Effector memory CD8-positive, alpha-beta T cell (primary cell): ENCODE measurements around the gene FN1.

Experiments
- ATAC-seq: fragments of 150-1000 bp; cut with Tn5 transposase; replicated peaks from 2 replicates; pipeline ENCODE4 v1.10.0; 2021; ENCODE audit warnings: mild to moderate bottlenecking, moderate library complexity
- DNase-seq, 3 experiments: peaks; one replicate each; pipeline ENCODE4 v3.0.0; 2021
- H3K27ac Mint-ChIP-seq, 2 donors: one replicate each; pipeline ENCODE4 v1.8.0; 2022; ENCODE audit warnings: mild to moderate bottlenecking in 2 of 2, mixed read lengths in 2 of 2, moderate library complexity in 2 of 2
- H3K27me3 Mint-ChIP-seq, 2 donors: one replicate each; pipeline ENCODE4 v1.8.0; 2022; ENCODE audit warnings: mixed read lengths in 2 of 2
- H3K36me3 Mint-ChIP-seq: one replicate; pipeline ENCODE4 v1.8.0; 2022; ENCODE audit warnings: mild to moderate bottlenecking, moderate library complexity, mixed read lengths; ENCODE audit not compliant: insufficient read depth
- H3K4me1 Mint-ChIP-seq, 2 donors: one replicate each; pipeline ENCODE4 v1.8.0; 2022; ENCODE audit warnings: low read depth in 2 of 2, mixed read lengths in 2 of 2
- H3K4me3 Mint-ChIP-seq, 2 donors: one replicate each; pipeline ENCODE4 v1.8.0; 2022; ENCODE audit warnings: mild to moderate bottlenecking in 2 of 2, mixed read lengths in 2 of 2, moderate library complexity in 2 of 2
- H3K9me3 Mint-ChIP-seq, 2 donors: one replicate each; pipeline ENCODE4 v1.8.0; 2022; ENCODE audit warnings: mixed read lengths in 2 of 2
- total RNA-seq, 9 experiments: gene quantifications; one replicate each; lab custom pipeline; 2026; lab: John Stamatoyannopoulos, UW

Gene FN1
- total RNA-seq = 0 to 14.7 (median 0.30) reads per million in 9 experiments

DNA sequence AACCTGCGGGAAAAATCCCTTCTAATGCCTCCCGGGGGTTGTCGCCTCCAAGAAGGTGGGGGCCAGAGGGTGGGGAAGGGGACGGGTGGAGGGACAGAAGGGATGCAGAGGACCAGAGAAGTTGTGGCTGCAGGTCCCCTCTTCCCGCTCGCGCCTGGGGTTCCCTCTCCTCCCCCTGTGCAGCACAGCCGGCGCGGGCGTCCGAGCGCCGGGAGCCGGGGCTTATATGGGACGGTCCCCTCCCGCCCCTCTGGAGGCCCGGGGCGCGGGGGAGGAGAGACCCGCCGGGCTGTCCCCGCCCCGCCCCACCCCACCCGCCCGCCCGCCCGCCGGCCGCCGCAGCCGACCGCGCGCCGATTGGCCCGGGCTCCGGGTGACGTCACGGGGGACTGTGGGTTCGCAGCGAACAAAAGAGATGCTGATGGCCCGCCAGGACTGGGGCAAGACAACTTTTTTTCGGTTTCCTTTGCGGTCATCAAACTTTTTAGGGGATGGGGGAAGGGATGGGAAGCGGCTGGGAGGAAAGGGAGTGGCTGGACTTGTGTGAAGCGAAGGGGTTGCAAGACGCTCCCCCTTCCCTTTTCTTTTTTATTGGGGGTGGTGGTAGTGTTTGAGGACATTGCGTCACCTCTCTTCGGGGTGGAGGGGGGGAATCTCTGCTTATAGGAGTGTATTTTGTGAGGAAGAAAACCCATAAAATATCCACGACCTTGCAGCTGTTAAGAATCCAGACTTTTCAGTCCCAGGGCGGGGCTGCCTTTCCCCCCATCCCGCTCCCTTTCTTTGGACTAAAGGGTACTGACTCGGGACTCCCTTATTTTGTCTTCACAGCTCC lies at the start of gene FN1:
Gene FN1 (minus strand): TSS at position 199 of the 835 bp plus-strand sequence. CDS start 266 bp downstream, outside the sequence.
- Mint-ChIP-seq H3K27me3 (peaks cover 72 to 84% of the 10 kb centered on the region in 2 donors), H3K36me3 (no peaks in the 10 kb centered on the region), H3K9me3 (peaks cover 0 to 2% of the 10 kb centered on the region in 2 donors), H3K4me1 (peaks cover 14 to 19% of the 10 kb centered on the region in 2 donors), H3K4me3 (peak within 1 kb of the TSS; percentile 78 to 80), H3K27ac (peak within 1 kb of the TSS in 1 of 2 donors; percentile 29)
- DNase-seq (peak; percentile 41 to 54 (median 51)), ATAC-seq (peak; percentile 83)

DNA sequence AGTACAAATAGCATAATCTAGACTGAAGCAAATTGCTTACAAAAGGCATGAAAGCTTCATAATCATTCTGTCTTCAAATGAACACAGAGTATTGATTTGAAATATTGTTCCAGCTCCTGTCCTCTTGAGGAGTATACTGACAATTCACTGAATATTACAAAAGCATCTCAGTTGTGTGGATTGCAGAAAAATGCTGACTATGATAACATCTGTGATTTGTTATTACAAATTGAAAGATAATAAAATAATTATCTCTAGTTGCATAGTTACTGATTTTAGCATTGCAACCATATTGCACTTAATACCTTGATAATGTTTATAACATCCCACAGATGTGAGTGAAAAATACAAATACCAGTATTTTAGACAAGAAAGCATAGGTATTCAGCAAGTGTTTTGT lies 49.2 kb upstream of the FN1 start:
- Mint-ChIP-seq H3K4me1 (no peaks in the 10 kb centered on the region), H3K4me3 (no peak overlapping the region), H3K27me3 (peaks cover 17 to 30% of the 10 kb centered on the region in 2 donors), H3K36me3 (no peaks in the 10 kb centered on the region), H3K27ac (no peak overlapping the region), H3K9me3 (no peaks in the 10 kb centered on the region)
- DNase-seq (no peak), ATAC-seq (no peak)

DNA sequence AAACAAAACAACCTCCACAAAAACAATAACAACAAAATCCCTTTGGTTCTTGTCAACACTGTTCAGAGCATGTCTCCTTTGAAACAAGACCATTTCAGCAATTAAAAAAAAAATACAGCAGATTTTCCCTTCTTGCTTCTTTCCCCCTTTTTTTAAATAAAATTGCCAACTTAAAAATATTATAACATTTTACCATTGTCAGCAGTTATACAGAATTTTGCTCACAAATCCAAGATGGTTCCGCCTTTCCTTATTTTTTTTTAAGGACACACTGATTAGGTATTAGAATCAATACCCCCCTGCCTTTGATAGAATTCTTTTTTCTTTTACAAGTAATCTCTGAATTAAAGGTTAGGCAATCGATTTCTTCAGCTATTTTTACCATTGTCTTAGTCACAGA lies 48.7 kb upstream of the FN1 start:
- ATAC-seq (no peak), DNase-seq (no peak)
- Mint-ChIP-seq H3K36me3 (no peaks in the 10 kb centered on the region), H3K27me3 (peaks cover 22 to 32% of the 10 kb centered on the region in 2 donors), H3K9me3 (no peaks in the 10 kb centered on the region), H3K4me3 (no peak overlapping the region), H3K27ac (no peak overlapping the region), H3K4me1 (no peaks in the 10 kb centered on the region)

GRCh38 chr2:215483431-215483830 lies 47.6 kb upstream of the FN1 start:
- Mint-ChIP-seq H3K4me3 (no peak overlapping the region), H3K9me3 (no peaks in the 10 kb centered on the region), H3K27ac (no peak overlapping the region), H3K36me3 (no peaks in the 10 kb centered on the region), H3K27me3 (peaks cover 23 to 32% of the 10 kb centered on the region in 2 donors), H3K4me1 (no peaks in the 10 kb centered on the region)
- ATAC-seq = no peak
- no peak for DNase-seq

- DNase-seq (no peak), ATAC-seq (no peak)
- Mint-ChIP-seq H3K27me3 (peaks cover 25 to 26% of the 10 kb centered on the region in 2 donors), H3K4me3 (no peak overlapping the region), H3K4me1 (no peaks in the 10 kb centered on the region), H3K36me3 (no peaks in the 10 kb centered on the region), H3K27ac (no peak overlapping the region), H3K9me3 (no peaks in the 10 kb centered on the region)
These were observed 43.8 kb upstream of the FN1 start for GRCh38 chr2:215479536-215480240.

DNA sequence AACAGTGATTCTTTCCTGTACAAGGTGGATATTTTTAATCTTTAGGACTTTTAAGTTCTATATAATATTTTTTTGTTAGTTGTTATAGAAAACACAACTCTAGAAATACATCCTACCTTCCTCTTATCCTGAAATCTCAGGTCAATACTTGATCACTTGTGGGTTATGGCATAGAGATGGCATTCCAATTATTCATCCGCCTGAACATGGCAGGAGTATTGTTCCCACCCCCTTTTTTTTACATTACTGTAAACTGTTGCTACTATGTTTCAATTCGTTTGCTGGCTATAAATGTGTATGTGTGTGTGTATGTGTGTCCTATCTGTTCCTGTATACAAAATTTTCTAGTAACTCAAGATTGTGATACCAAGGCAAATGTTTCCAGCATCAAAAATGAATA lies 43.3 kb upstream of the FN1 start:
- DNase-seq (no peak), ATAC-seq (no peak)
- Mint-ChIP-seq H3K9me3 (no peaks in the 10 kb centered on the region), H3K4me3 (no peak overlapping the region), H3K27ac (no peak overlapping the region), H3K27me3 (peaks cover 31% of the 10 kb centered on the region in 2 donors), H3K36me3 (no peaks in the 10 kb centered on the region), H3K4me1 (no peaks in the 10 kb centered on the region)

DNA sequence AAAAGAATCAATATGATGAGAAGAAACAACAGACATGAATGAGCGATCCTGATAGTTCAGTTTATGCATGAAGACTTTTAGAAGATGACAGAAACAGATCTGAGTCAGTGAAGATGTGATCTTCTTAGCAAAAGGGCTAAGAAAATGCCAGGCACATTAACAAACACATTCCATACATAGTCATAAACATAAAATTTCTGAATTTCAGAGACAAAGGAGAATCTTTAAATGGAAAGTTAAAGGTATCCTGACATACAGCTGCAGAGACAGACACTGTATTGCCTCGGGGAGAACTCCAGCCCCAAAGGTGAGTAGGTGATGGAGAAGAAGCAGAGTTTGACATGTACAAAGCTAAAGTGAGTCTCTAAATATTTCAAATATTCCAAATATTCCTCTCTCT lies 40.6 kb upstream of the FN1 start:
- Mint-ChIP-seq H3K9me3 (no peaks in the 10 kb centered on the region), H3K36me3 (no peaks in the 10 kb centered on the region), H3K4me3 (no peak overlapping the region), H3K4me1 (no peaks in the 10 kb centered on the region), H3K27me3 (peaks cover 21 to 39% of the 10 kb centered on the region in 2 donors), H3K27ac (no peak overlapping the region)
- ATAC-seq (no peak), DNase-seq (no peak)

DNA sequence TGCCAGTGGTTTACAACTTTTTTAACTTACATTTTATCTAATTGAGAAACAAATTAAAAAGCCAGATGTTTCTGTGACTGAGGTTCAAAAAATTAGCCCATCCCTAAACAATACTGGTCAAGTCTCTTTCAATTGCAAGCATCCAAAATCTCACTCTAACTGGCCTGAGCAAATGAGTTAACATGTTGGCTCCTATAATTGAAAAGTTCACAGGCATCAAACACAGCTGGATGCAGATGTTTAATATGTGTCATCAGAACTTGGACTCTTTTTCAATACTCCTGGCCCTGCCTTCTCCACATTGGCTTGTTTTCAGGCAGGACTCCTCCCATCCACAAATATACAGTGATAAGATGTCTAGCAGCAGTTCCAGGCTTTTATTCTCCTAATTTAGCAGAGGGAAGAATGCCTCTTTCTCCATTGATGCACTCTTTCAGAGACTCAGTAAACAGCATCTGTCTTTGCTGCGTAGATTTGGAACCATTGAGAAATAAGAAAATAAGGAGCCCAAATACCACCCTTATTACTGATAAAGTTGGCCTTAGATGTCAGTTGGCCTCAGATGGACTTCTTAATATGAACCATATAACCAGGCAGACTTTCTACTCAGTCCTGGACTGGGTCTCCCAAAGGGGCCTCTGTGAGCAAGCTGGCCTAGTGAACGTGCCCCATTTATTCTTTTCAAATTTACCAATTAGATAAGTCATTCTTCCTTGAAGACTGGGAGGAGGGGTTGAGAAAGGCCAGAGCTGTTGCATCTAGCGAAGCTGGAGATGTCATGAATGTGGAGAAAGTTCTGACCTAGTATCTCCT lies 30.4 kb upstream of the FN1 start:
- no peaks in the 10 kb centered on the region for H3K36me3 Mint-ChIP-seq
- H3K27me3 Mint-ChIP-seq = peaks cover 15 to 33% of the 10 kb centered on the region in 2 donors
- ATAC-seq = no peak
- no peaks in the 10 kb centered on the region for H3K9me3 Mint-ChIP-seq
- no peak for DNase-seq
- no peaks in the 10 kb centered on the region for H3K4me1 Mint-ChIP-seq
- H3K4me3 Mint-ChIP-seq = no peak overlapping the region
- no peak overlapping the region for H3K27ac Mint-ChIP-seq

DNA sequence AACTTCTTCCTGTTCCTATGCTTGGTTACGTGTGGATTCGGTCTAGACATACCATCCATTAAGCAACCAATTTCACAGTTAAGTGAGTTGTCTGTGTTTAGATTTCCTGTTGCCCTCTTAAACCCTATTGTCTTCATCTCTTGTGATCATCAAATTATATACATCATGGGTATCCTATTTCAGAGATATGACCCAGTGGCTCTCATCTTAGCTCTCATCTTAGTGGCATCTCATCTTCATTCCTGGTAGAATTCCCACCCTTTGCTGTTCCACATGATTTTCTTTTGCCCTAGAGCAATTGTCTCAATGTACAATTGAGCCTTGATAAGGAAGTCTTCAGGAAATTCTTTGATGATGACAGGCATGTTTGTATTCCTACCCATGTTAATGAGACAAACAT lies 29.4 kb upstream of the FN1 start:
- no peak overlapping the region for H3K4me3 Mint-ChIP-seq
- H3K9me3 Mint-ChIP-seq = no peaks in the 10 kb centered on the region
- no peak overlapping the region for H3K27ac Mint-ChIP-seq
- no peaks in the 10 kb centered on the region for H3K4me1 Mint-ChIP-seq
- peaks cover 9 to 24% of the 10 kb centered on the region in 2 donors for H3K27me3 Mint-ChIP-seq
- H3K36me3 Mint-ChIP-seq = no peaks in the 10 kb centered on the region
- no peak for ATAC-seq
- no peak for DNase-seq

GRCh38 chr2:215461836-215462532 lies 26.1 kb upstream of the FN1 start:
- Mint-ChIP-seq H3K27me3 (peaks cover 14 to 16% of the 10 kb centered on the region in 2 donors), H3K27ac (no peak overlapping the region)
- DNase-seq = no peak

GRCh38 chr2:215460682-215461382 lies 25.0 kb upstream of the FN1 start:
- Mint-ChIP-seq H3K27ac (no peak overlapping the region), H3K36me3 (no peaks in the 10 kb centered on the region), H3K4me1 (no peaks in the 10 kb centered on the region), H3K9me3 (no peaks in the 10 kb centered on the region), H3K27me3 (peaks cover 14 to 16% of the 10 kb centered on the region in 2 donors), H3K4me3 (no peak overlapping the region)
- ATAC-seq (no peak), DNase-seq (no peak)

More at GRCh38 chr2:215461836-215462532, 26.1 kb upstream of the FN1 start:
- no peaks in the 10 kb centered on the region for H3K4me1 Mint-ChIP-seq
- H3K36me3 Mint-ChIP-seq = no peaks in the 10 kb centered on the region
- H3K4me3 Mint-ChIP-seq = no peak overlapping the region
- H3K9me3 Mint-ChIP-seq = no peaks in the 10 kb centered on the region
- no peak for ATAC-seq

DNA sequence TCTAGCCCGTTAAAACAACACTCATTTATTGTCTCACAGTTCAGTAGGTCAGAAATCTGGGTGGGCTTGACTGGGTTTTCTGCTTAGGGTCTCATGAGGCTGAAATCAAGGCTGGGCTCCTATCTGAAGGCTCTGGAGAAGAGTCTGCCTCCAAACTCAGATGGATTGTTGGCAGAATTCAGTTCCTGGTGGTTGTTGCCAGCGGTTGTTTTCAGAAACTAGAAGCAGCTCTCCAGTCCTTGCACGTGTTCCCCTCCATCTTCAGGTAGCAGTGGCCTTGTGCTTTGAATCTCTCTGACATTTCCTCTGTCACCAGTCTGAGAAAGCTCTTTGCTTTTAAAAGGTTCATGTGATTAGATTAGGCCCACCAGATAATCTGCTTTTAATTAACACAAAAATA lies 20.1 kb upstream of the FN1 start:
- H3K27me3 Mint-ChIP-seq = peaks cover 11 to 19% of the 10 kb centered on the region in 2 donors
- H3K4me3 Mint-ChIP-seq = no peak overlapping the region
- DNase-seq (no peak), ATAC-seq (no peak)
- H3K4me1 Mint-ChIP-seq = no peaks in the 10 kb centered on the region
- H3K36me3 Mint-ChIP-seq = no peaks in the 10 kb centered on the region
- no peak overlapping the region for H3K27ac Mint-ChIP-seq
- H3K9me3 Mint-ChIP-seq = no peaks in the 10 kb centered on the region
